PC-9 (cell line): ENCODE data around the gene AP3B1.

Source experiments
- EZH2 ChIP-seq: fragments of 200-600 bp; sonication (generic); IDR thresholded peaks from 2 replicates; pipeline ENCODE4 v1.8.0; 2017; ENCODE audit warnings: antibody characterized with exemption, low read depth
- TF ChIP-seq, protein P1 (sequence below): fragments of 200-600 bp; sonication (generic); conservative IDR thresholded peaks from 2 replicates; pipeline ENCODE4 v1.6.1; 2017; ENCODE audit warnings: mixed run types, antibody characterized with exemption, mild to moderate bottlenecking, moderate library complexity

DNA sequence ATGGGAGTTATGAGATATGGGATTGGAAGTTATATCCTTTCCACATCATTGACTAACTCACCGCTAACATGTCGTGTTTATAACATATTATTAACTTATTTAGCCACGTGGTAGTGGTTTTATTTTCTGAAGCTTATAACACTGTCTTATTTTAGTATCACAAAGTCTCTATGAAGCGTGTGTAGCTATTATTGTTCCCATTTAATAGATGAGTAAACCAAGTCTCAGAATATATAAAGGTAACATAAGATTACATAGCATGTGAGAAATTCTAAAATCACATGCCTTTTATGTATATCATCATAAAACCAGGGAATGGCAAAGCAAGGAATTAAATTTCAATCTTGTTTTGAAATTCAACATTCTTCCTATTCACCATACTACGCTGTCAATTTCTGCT, 15.3 kb downstream of the AP3B1 start:
- TF ChIP-seq, protein P1, sequence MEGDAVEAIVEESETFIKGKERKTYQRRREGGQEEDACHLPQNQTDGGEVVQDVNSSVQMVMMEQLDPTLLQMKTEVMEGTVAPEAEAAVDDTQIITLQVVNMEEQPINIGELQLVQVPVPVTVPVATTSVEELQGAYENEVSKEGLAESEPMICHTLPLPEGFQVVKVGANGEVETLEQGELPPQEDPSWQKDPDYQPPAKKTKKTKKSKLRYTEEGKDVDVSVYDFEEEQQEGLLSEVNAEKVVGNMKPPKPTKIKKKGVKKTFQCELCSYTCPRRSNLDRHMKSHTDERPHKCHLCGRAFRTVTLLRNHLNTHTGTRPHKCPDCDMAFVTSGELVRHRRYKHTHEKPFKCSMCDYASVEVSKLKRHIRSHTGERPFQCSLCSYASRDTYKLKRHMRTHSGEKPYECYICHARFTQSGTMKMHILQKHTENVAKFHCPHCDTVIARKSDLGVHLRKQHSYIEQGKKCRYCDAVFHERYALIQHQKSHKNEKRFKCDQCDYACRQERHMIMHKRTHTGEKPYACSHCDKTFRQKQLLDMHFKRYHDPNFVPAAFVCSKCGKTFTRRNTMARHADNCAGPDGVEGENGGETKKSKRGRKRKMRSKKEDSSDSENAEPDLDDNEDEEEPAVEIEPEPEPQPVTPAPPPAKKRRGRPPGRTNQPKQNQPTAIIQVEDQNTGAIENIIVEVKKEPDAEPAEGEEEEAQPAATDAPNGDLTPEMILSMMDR, result no peak
- TF ChIP-seq EZH2, result no peak
